Subcutaneous abdominal adipose tissue (tissue), 5 donors: Measurements from ENCODE around the gene FBN2.

ENCODE experiments used
- H3K27ac ChIP-seq: one replicate; pipeline ENCODE4 v1.7.0; 2013; ENCODE audit warnings: low read depth, mild to moderate bottlenecking, inconsistent platforms, low read length, moderate library complexity
- H3K27me3 ChIP-seq, 5 donors: one replicate each; pipeline ENCODE4 v1.7.0; 2013; ENCODE audit warnings: low read length in 5 of 5, inconsistent platforms in 1 of 5; ENCODE audit not compliant: control insufficient read depth in 5 of 5, insufficient read depth in 4 of 5
- H3K36me3 ChIP-seq, 5 donors: one replicate each; pipeline ENCODE4 v1.7.0; 2013; ENCODE audit warnings: low read length in 5 of 5; ENCODE audit not compliant: control insufficient read depth in 5 of 5, insufficient read depth in 5 of 5
- H3K4me1 ChIP-seq, 5 donors: one replicate each; pipeline ENCODE4 v1.7.0; 2013; ENCODE audit warnings: low read length in 5 of 5, mild to moderate bottlenecking in 3 of 5, moderate library complexity in 1 of 5; ENCODE audit not compliant: control insufficient read depth in 5 of 5, insufficient read depth in 5 of 5
- H3K4me3 ChIP-seq, 5 donors: one replicate each; pipeline ENCODE4 v1.7.0; 2013; ENCODE audit warnings: low read length in 5 of 5, low read depth in 1 of 5
- H3K9ac ChIP-seq, 5 donors: one replicate each; pipeline ENCODE4 v1.7.0; 2013; ENCODE audit warnings: low read length in 5 of 5, mild to moderate bottlenecking in 4 of 5, moderate library complexity in 3 of 5
- H3K9me3 ChIP-seq, 5 donors: one replicate each; pipeline ENCODE4 v1.7.0; 2013; ENCODE audit warnings: low read length in 5 of 5; ENCODE audit not compliant: control insufficient read depth in 5 of 5
- donor health status: healthy.
- donor health status: healthy.
- donor health status: healthy.
- donor health status: healthy.
- donor health status: healthy.

FBN2 gene

GRCh38 chr5:128276537-128277216 is 261.4 kb downstream of the FBN2 start:
- Histone ChIP-seq H3K27me3 (no peaks in the 10 kb centered on the region), H3K9me3 (no peaks in the 10 kb centered on the region), H3K9ac (no peak overlapping the region)

GRCh38 chr5:128274441-128274840 is 263.6 kb downstream of the FBN2 start:
- no peaks in the 10 kb centered on the region for H3K27me3 ChIP-seq
- no peak overlapping the region for H3K4me3 ChIP-seq
- no peak overlapping the region for H3K27ac ChIP-seq
- H3K9me3 ChIP-seq = no peaks in the 10 kb centered on the region
- H3K9ac ChIP-seq = no peak overlapping the region
- no peaks in the 10 kb centered on the region for H3K36me3 ChIP-seq
- no peaks in the 10 kb centered on the region for H3K4me1 ChIP-seq

More at GRCh38 chr5:128276537-128277216, 261.4 kb downstream of the FBN2 start:
- Histone ChIP-seq H3K4me1 (no peaks in the 10 kb centered on the region), H3K36me3 (no peaks in the 10 kb centered on the region), H3K4me3 (no peak overlapping the region), H3K27ac (no peak overlapping the region)

DNA sequence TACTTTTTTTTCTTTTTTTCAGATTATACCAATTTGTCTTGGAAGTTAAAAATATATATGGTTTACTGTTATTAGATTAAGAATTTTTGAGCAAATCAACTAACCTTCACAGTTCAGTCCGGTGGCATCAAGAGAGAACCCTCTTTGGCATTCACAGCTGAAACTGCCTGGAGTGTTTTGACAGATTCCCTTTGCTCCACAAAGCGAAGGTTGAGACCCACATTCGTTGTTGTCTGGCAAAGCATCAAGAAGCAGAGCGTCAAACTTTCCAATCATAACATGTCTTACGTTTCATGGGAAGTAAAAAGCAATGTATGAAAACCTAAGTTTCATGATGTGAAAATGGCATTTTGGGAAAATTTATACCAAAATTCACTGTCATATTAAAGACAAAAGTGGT is 264.3 kb downstream of the FBN2 start:
- H3K36me3 ChIP-seq = no peaks in the 10 kb centered on the region
- no peak overlapping the region for H3K27ac ChIP-seq
- H3K27me3 ChIP-seq = no peaks in the 10 kb centered on the region
- no peak overlapping the region for H3K9ac ChIP-seq
- H3K4me3 ChIP-seq = no peak overlapping the region
- no peaks in the 10 kb centered on the region for H3K4me1 ChIP-seq
- H3K9me3 ChIP-seq = no peaks in the 10 kb centered on the region

DNA sequence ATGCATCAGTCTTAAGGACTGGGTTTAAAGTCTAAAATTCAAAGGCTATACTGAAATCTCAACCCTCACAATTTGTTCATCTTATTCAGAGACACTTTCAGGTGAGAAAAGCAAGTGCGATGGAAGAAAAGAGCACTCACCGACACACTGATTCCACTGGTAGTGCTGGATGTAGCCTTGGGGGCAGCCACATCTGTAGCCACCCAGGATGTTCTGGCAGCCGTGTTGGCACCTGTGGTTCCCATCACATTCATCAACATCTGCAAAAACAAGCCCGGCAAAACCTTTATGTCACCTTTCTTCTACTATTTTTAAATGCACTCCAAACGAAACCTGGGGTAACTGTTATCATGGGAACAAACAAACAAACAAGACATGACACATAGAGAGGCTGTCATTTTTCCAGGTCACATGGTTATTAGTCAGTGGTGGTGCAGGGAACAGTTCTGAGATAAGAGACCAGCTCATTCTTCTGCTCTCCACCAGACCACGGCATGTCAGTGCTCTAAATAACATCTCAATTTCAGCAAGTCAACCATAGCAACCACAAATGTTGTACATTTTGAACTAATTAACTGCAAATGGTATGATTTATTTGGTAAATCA is 266.1 kb downstream of the FBN2 start:
- no peaks in the 10 kb centered on the region for H3K27me3 ChIP-seq
- H3K4me3 ChIP-seq = no peak overlapping the region
- H3K27ac ChIP-seq = no peak overlapping the region

DNA sequence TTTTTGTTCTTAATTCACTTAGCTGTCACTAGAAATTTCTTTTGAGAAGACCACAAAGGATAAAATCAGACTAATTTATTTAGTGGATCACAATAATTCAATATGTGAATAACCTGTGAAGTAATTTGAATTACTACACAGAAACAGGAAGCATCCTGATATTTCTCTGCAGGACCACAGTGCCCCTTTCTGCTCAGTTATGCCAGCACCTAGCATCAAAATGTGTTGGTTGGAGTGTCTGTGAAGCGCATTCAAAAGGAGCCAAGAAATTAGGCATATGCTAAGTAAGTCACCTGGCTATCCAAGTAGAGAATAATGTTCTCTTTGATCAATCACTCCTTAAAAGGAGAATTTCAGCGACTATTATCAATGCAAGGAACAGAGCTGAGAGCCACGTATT is 267.0 kb downstream of the FBN2 start:
- no peaks in the 10 kb centered on the region for H3K36me3 ChIP-seq
- no peak overlapping the region for H3K4me3 ChIP-seq
- H3K9ac ChIP-seq = no peak overlapping the region
- H3K9me3 ChIP-seq = no peaks in the 10 kb centered on the region
- H3K27me3 ChIP-seq = no peaks in the 10 kb centered on the region
- no peaks in the 10 kb centered on the region for H3K4me1 ChIP-seq
- H3K27ac ChIP-seq = no peak overlapping the region

More for the DNA sequence above, 266.1 kb downstream of the FBN2 start:
- H3K4me1 ChIP-seq = no peaks in the 10 kb centered on the region
- H3K9me3 ChIP-seq = no peaks in the 10 kb centered on the region
- no peak overlapping the region for H3K9ac ChIP-seq
- no peaks in the 10 kb centered on the region for H3K36me3 ChIP-seq

DNA sequence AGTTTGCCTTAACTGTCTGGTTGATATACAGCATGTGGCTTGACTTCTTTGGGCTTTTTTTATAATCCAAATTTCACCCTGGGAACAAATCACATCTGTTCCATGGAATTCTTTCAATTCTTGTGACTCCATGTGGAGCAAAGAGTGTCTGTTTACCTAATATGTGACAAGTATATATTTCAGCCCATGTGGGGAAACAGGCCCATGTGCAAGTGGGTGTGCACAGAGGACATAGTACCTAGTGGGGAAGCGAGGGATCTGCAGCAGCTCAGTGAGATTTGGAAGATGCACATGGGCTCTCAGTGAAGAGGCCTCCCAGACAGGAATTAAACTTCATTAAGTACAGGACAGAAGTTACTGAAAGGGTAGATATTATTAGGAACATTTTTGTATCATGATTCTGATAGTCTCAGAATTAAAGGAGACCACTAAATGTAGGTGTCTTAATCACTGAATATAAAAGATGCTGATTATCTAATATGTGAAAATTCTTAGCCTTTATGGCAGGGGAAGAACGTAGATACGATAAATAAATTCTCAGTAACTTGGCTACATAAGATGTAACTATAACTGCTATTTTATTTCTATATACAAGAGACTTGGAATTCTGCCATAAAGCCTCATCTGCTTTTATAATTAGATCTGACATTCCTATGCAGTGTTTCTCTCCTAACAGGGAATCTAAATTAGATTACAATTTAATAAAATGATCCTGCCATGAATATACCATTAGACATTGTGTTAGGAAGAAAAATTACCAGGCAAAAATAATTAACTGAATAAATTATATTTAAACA is 273.3 kb downstream of the FBN2 start:
- no peaks in the 10 kb centered on the region for H3K4me1 ChIP-seq
- H3K36me3 ChIP-seq = no peaks in the 10 kb centered on the region
- no peaks in the 10 kb centered on the region for H3K27me3 ChIP-seq
- H3K9ac ChIP-seq = no peak overlapping the region
- H3K27ac ChIP-seq = no peak overlapping the region
- no peak overlapping the region for H3K4me3 ChIP-seq
- H3K9me3 ChIP-seq = no peaks in the 10 kb centered on the region

GRCh38 chr5:128263357-128263756 is 274.7 kb downstream of the FBN2 start:
- no peak overlapping the region for H3K27ac ChIP-seq
- H3K4me1 ChIP-seq = no peaks in the 10 kb centered on the region
- no peaks in the 10 kb centered on the region for H3K9me3 ChIP-seq
- H3K27me3 ChIP-seq = no peaks in the 10 kb centered on the region
- H3K9ac ChIP-seq = no peak overlapping the region
- no peaks in the 10 kb centered on the region for H3K36me3 ChIP-seq
- H3K4me3 ChIP-seq = no peak overlapping the region

DNA sequence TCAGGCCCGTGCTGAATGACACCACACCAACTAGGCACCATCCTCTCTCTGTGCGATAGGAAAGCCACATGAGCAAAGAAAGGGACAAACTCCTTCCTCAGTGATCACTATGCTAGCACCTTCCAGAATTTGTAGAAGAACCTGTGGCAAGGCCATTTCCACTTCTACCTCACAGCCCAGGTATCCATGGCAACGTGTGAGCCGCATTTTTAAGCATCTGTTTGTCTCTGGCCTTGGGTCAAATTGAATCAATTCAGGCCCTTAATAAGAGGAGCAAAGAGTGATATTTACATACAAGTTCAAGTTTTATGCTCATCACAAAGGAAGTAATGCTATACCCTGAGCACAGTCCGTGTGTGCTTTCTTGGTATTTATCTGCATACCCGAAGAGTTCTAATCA is 275.1 kb downstream of the FBN2 start:
- H3K27ac ChIP-seq = no peak overlapping the region
- H3K27me3 ChIP-seq = no peaks in the 10 kb centered on the region

DNA sequence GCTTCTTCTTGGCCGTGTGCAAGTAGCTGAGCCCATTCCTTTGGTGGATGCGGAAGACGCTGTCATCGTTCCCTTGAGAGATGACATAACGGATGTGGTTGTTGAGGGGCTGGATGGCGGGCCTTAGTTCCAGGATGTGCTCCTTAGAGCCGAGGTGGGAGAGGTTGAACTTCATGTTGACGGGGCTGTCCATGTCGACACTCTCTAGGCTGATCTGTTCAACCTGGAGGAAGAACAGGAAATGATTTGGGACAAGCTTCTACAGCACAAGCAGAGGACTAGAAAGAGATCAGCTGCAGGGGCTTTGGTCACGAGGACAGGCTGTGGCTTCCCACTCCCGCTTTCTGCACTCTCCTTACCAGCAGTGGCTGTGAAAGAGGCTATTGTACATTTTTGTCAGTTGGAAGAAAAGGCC is 278.4 kb downstream of the FBN2 start:
- no peak overlapping the region for H3K9ac ChIP-seq
- H3K9me3 ChIP-seq = no peaks in the 10 kb centered on the region
- no peaks in the 10 kb centered on the region for H3K36me3 ChIP-seq
- H3K27me3 ChIP-seq = no peaks in the 10 kb centered on the region
- no peak overlapping the region for H3K27ac ChIP-seq
- no peak overlapping the region for H3K4me3 ChIP-seq
- no peaks in the 10 kb centered on the region for H3K4me1 ChIP-seq

More for the DNA sequence above, 275.1 kb downstream of the FBN2 start:
- Histone ChIP-seq H3K4me3 (no peak overlapping the region), H3K9ac (no peak overlapping the region), H3K9me3 (no peaks in the 10 kb centered on the region), H3K36me3 (no peaks in the 10 kb centered on the region), H3K4me1 (no peaks in the 10 kb centered on the region)

DNA sequence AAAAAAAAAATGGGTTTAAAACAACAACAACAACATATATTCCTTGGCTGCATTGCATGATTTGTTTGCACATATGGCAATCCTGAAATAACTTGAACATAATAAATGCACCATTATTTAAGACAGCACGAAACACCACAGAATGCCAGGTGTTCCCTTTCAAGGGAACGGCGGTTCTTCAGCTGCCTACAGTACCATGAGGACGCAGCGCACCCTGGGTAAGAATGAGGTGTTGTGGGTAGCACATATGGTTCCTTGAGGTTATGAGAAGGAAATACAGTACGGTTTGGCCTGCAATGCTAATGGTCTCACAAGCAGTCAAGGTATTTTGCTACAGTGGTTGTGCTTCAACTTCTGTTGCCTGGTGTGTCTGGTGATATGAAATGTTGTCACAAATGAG is 279.7 kb downstream of the FBN2 start:
- H3K27ac ChIP-seq = no peak overlapping the region
- H3K4me1 ChIP-seq = no peaks in the 10 kb centered on the region
- no peaks in the 10 kb centered on the region for H3K36me3 ChIP-seq
- H3K9me3 ChIP-seq = no peaks in the 10 kb centered on the region
- no peaks in the 10 kb centered on the region for H3K27me3 ChIP-seq
- no peak overlapping the region for H3K9ac ChIP-seq
- H3K4me3 ChIP-seq = no peak overlapping the region
